K562 (cell line): ENCODE data around the gene HMCES. TPM values are rescaled to one million over a fixed set of nuclear protein-coding genes. Genes with fewer than 3 reads are reported as not detected.
A peak's percentile ranks its signal among the peaks of the same experiment; 100 is the strongest.

ENCODE experiments used
- CREB3 ChIP-seq: fragments of 450-650 bp; conservative IDR thresholded peaks from 2 replicates; pipeline ENCODE4 v1.6.1; 2016; ENCODE audit warnings: missing genetic modification characterization, low read depth, mild to moderate bottlenecking, missing compliant biosample characterization, moderate library complexity
- CREM ChIP-seq: IDR thresholded peaks from 2 replicates; pipeline ENCODE4 v1.6.1; 2014; ENCODE audit warnings: antibody characterized with exemption, low read depth
- ELK3 ChIP-seq: fragments of 450-650 bp; formaldehyde crosslinking; IDR thresholded peaks from 2 replicates; pipeline ENCODE4 v1.4.0; 2020; ENCODE audit warnings: mild to moderate bottlenecking
- FUS ChIP-seq: fragments of 200-400 bp; formaldehyde crosslinking; optimal IDR thresholded peaks from 2 replicates; pipeline ENCODE3; 2017; ENCODE audit warnings: low read depth, low read length
- GATA2 ChIP-seq: sonication (generic); formaldehyde crosslinking; IDR thresholded peaks from 2 replicates; pipeline ENCODE4 v1.4.0; 2020; ENCODE audit warnings: mild to moderate bottlenecking, missing genetic modification reagents
- HDGF ChIP-seq: fragments of 450-650 bp; IDR thresholded peaks from 2 replicates; pipeline ENCODE4 v1.6.1; 2016
- HNRNPL ChIP-seq: fragments of 200-400 bp; formaldehyde crosslinking; IDR thresholded peaks from 2 replicates; pipeline ENCODE4 v1.6.1; 2017; ENCODE audit warnings: low read depth, mild to moderate bottlenecking, low read length
- JUN ChIP-seq, 2 experiments: sonication (generic) in 1 of 2; formaldehyde crosslinking in 1 of 2; IDR thresholded peaks; 2 replicates each; pipeline versions ENCODE4 v1.6.1 to v1.8.0; 2012 to 2022; ENCODE audit warnings: borderline replicate concordance in 2 of 2, mild to moderate bottlenecking in 2 of 2, improper control_type of control experiment in 1 of 2, low read depth in 1 of 2, low read length in 1 of 2, missing genetic modification reagents in 1 of 2
- KAT2B ChIP-seq: IDR thresholded peaks from one replicate; pipeline ENCODE4 v1.6.1; 2012; ENCODE audit warnings: low read depth, mild to moderate bottlenecking, control low read depth, inconsistent platforms, low read length, moderate library complexity
- MAFF ChIP-seq: IDR thresholded peaks from 2 replicates; pipeline ENCODE4 v1.6.1; 2012; ENCODE audit warnings: low read length, improper control_type of control experiment
- NFRKB ChIP-seq: fragments of 450-650 bp; IDR thresholded peaks from 2 replicates; pipeline ENCODE4 v1.6.1; 2016; ENCODE audit warnings: low read depth
- NR1H2 ChIP-seq: sonication (generic); formaldehyde crosslinking; IDR thresholded peaks from 2 replicates; pipeline ENCODE4 v1.4.0; 2020; ENCODE audit warnings: mild to moderate bottlenecking, missing genetic modification reagents
- NR2C1 ChIP-seq, 2 experiments: fragments of 450-650 bp; IDR thresholded peaks; 2 replicates each; pipeline ENCODE4 v1.6.1; 2017; ENCODE audit warnings: mild to moderate bottlenecking in 2 of 2, antibody characterized with exemption in 1 of 2, inconsistent platforms in 1 of 2, missing compliant biosample characterization in 1 of 2, missing genetic modification characterization in 1 of 2
- PURB ChIP-seq: sonication (generic); formaldehyde crosslinking; IDR thresholded peaks from 2 replicates; pipeline ENCODE4 v1.9.0; 2021; ENCODE audit warnings: low read depth, mild to moderate bottlenecking, missing genetic modification reagents
- RNF219 ChIP-seq: fragments of 250-450 bp; sonication (Bioruptor Pico); IDR thresholded peaks from 2 replicates; pipeline ENCODE4 v1.5.0; 2022; ENCODE audit warnings: mild to moderate bottlenecking
- SOX6 ChIP-seq: fragments of 450-650 bp; IDR thresholded peaks from 2 replicates; pipeline ENCODE4 v1.6.1; 2014; ENCODE audit warnings: mild to moderate bottlenecking
- TAL1 ChIP-seq: fragments of 450-650 bp; IDR thresholded peaks from 2 replicates; pipeline ENCODE4 v1.6.1; 2016; ENCODE audit warnings: mild to moderate bottlenecking
- THAP12 ChIP-seq: fragments of 250-450 bp; sonication (Bioruptor Pico); IDR thresholded peaks from 2 replicates; pipeline ENCODE4 v1.9.0; 2021; ENCODE audit warnings: mild to moderate bottlenecking, inconsistent platforms
- TRIM24 ChIP-seq, 2 experiments: fragments of 450-650 bp; IDR thresholded peaks; 2 replicates each; pipeline ENCODE4 v1.6.1; 2016
- WHSC1 ChIP-seq: IDR thresholded peaks from one replicate; pipeline ENCODE4 v1.6.1; 2012; ENCODE audit warnings: low read length, control low read depth, inconsistent platforms
- ZBTB1 ChIP-seq: sonication (generic); formaldehyde crosslinking; IDR thresholded peaks from 2 replicates; pipeline ENCODE4 v1.8.1; 2023; ENCODE audit warnings: missing genetic modification reagents, low read depth, mild to moderate bottlenecking, borderline replicate concordance
- ZNF764 ChIP-seq: fragments of 250-450 bp; sonication (Bioruptor Pico); IDR thresholded peaks from 2 replicates; pipeline ENCODE4 v1.4.0; 2020; ENCODE audit warnings: low read depth, mild to moderate bottlenecking, moderate library complexity
- polyA plus RNA-seq, 8 experiments: library from polyadenylated mRNA; depleted of rRNA in 4 of 8; stranded (reverse) in 5 of 8; unstranded in 3 of 8; fragments of >200 nt; fragmentation: Nextera tagmentation in 2 of 8; fragmentation: Illumina TruSeq in 1 of 8; extraction: Ambion mirVana in 2 of 8; extraction: Trizol in 1 of 8; gene quantifications; 2 replicates each; pipeline versions ENCODE4 v1.2.1 to v1.2.3, GENCODE V29; 2011 to 2014; ENCODE audit warnings: inconsistent platforms in 1 of 8, missing spikeins in 1 of 8
- total RNA-seq, 7 experiments: library from RNA; depleted of rRNA in 6 of 7; stranded (reverse); fragments of >200 nt in 6 of 7; fragmentation: Illumina TruSeq in 2 of 7; extraction: Trizol in 2 of 7; gene quantifications; 2 replicates each; pipeline versions ENCODE4 v1.2.1 to v1.2.3, GENCODE V29; 2011 to 2021; ENCODE audit warnings: low replicate concordance in 1 of 7

HMCES gene
- total and polyA plus RNA-seq, 9 of the 15 experiments (the other 6 are each of a cell fraction or from before 2014, with no cell fraction given): 18.8 to 45.3 (median 24.8) TPM

- TF ChIP-seq WHSC1 (no peak), JUN (IDR thresholded peaks at IDR 0.05; ENCODE audit: borderline replicate concordance, low read depth, low read length) (no peak), JUN (CRISPR knock-in tag; IDR thresholded peaks at IDR 0.05; ENCODE audit: borderline replicate concordance) (no peak), ZNF764 (no peak), THAP12 (CRISPR knock-in tag) (0 out of 2 replicates have a peak, but pooled peaks have one; percentile 42), ELK3 (CRISPR knock-in tag) (no peak), FUS (no peak), PURB (CRISPR knock-in tag) (no peak), TAL1 (no peak), KAT2B (no peak), HNRNPL (0 out of 2 replicates have a peak, but pooled peaks have one; percentile 34), TRIM24 (IDR thresholded peaks at IDR 0.05) (no peak), MAFF (no peak), NR1H2 (CRISPR knock-in tag) (no peak), CREB3 (tag) (no peak), NFRKB (peak; percentile 47; the same call in 1 of the 2 replicates), GATA2 (CRISPR knock-in tag) (no peak), RNF219 (no peak), HDGF (no peak), ZBTB1 (CRISPR knock-in tag) (0 out of 2 replicates have a peak, but pooled peaks have one; percentile 53), NR2C1 (IDR thresholded peaks at IDR 0.05) (peak; percentile 37; the same call in 1 of the 2 replicates), NR2C1 (tag; IDR thresholded peaks at IDR 0.05) (peak; percentile 24; the same call in 1 of the 2 replicates), SOX6 (peak; percentile 15; the same call in 1 of the 2 replicates), CREM (peak; percentile 38; the same call in 1 of the 2 replicates)
Observed at GRCh38 chr3:129249284-129250065, 29.2 kb upstream of the HMCES start, which contains the start of gene COPG1 (continued).
